Measurements from ENCODE around the gene CCZ1. TPM values are rescaled to one million over a fixed set of nuclear protein-coding genes. Genes with fewer than 3 reads are reported as not detected.

The CCZ1 gene
- total and polyA plus RNA-seq, 10 of the 15 experiments (the other 5 are each of a cell fraction or from before 2014, with no cell fraction given): 26.6 to 109 (median 66.3) TPM

DNA sequence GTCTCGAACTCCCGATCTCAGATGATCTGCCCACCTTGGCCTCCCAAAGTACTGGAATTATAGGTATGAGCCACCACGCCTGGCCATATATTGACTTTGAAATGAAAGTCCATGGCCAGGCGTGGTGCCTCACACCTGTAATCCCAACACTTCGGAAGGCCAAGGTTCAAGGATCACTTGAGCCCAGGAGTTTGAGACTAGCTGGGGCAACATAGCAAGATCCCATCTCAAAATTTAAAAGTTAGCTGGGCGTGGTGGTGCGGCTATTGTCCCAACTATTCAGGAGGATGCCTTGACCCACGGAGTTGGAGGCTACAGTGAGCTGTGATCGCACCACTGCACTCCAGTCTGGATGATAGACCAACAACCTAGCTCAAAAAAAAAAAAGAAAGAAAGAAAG is 6.0 kb upstream of the CCZ1 start:
- no peak for ATAC-seq
- Histone ChIP-seq H3K4me1 (ENCODE audit: control insufficient read depth, insufficient read depth, low read length) (no peaks in the 10 kb centered on the region), H3K9ac (ENCODE audit: control insufficient read depth, insufficient read depth, low read length) (no peak overlapping the region), H3K27ac (ENCODE audit: control insufficient read depth, insufficient read depth) (no peak overlapping the region), H3K36me3 (ENCODE audit: control insufficient read depth in 2 of 2, insufficient read depth in 2 of 2, low read length in 1 of 2) (no peaks in the 10 kb centered on the region), H3K9me3 (replicated peaks; ENCODE audit: control insufficient read depth, insufficient read depth, low read length) (no peaks in the 10 kb centered on the region), H2AFZ (ENCODE audit: control insufficient read depth, low read depth, low read length) (no peak overlapping the region), H3K4me2 (ENCODE audit: control insufficient read depth, insufficient read depth) (no peak overlapping the region), H3K4me3 (no peak overlapping the region), H3K27me3 (replicated peaks in 1 of 2; ENCODE audit: control insufficient read depth in 2 of 2, insufficient read depth in 2 of 2, low read length in 1 of 2) (no peaks in the 10 kb centered on the region), H4K20me1 (ENCODE audit: control insufficient read depth, insufficient read depth) (no peaks in the 10 kb centered on the region), H3K79me2 (ENCODE audit: control insufficient read depth, insufficient read depth, low read length) (no peaks in the 10 kb centered on the region)
- BruUV-seq (replicated peaks): no TSS peak
- DNase-seq (ENCODE audit: low read depth, low spot score): no peak
- SMC1A ChIA-PET (ENCODE audit: uncharacterized antibody, unreplicated experiment): interaction anchor here (0.6 kb wide), 1 partner anchor 807 kb away, joined by 3 read pairs; no protein-coding TSS in a partner anchor
- POLR2A ChIA-PET: interaction anchor here (0.6 kb wide), 1 partner anchor 301 kb away, joined by 3 read pairs; no protein-coding TSS in a partner anchor
- FAIRE-seq: no peak
- RAD21 ChIA-PET (ENCODE audit: unreplicated experiment): interaction anchor here (0.6 kb wide), 1 partner anchor 428 kb away, joined by 4 read pairs; no protein-coding TSS in a partner anchor
- TF ChIP-seq TCF3 (IDR thresholded peaks at IDR 0.05; ENCODE audit: borderline replicate concordance, insufficient read depth, low read depth, low read length): no peak
- TF ChIP-seq ZNF274 (IDR thresholded peaks at IDR 0.05; ENCODE audit: insufficient read depth, insufficient read length): no peak
- TF ChIP-seq, protein P1, sequence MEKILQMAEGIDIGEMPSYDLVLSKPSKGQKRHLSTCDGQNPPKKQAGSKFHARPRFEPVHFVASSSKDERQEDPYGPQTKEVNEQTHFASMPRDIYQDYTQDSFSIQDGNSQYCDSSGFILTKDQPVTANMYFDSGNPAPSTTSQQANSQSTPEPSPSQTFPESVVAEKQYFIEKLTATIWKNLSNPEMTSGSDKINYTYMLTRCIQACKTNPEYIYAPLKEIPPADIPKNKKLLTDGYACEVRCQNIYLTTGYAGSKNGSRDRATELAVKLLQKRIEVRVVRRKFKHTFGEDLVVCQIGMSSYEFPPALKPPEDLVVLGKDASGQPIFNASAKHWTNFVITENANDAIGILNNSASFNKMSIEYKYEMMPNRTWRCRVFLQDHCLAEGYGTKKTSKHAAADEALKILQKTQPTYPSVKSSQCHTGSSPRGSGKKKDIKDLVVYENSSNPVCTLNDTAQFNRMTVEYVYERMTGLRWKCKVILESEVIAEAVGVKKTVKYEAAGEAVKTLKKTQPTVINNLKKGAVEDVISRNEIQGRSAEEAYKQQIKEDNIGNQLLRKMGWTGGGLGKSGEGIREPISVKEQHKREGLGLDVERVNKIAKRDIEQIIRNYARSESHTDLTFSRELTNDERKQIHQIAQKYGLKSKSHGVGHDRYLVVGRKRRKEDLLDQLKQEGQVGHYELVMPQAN (conservative IDR thresholded peaks at IDR 0.05): no peak
- no peak for TF ChIP-seq NRF1 (conservative IDR thresholded peaks at IDR 0.05; ENCODE audit: low read depth, low read length)
- TF ChIP-seq NFYA (IDR thresholded peaks at IDR 0.05; ENCODE audit: borderline replicate concordance, low read depth, low read length): no peak
- TF ChIP-seq TAF1 (IDR thresholded peaks at IDR 0.05; ENCODE audit: borderline replicate concordance, low read depth, low read length): no peak
- TF ChIP-seq, protein P2, sequence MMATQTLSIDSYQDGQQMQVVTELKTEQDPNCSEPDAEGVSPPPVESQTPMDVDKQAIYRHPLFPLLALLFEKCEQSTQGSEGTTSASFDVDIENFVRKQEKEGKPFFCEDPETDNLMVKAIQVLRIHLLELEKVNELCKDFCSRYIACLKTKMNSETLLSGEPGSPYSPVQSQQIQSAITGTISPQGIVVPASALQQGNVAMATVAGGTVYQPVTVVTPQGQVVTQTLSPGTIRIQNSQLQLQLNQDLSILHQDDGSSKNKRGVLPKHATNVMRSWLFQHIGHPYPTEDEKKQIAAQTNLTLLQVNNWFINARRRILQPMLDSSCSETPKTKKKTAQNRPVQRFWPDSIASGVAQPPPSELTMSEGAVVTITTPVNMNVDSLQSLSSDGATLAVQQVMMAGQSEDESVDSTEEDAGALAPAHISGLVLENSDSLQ (IDR thresholded peaks at IDR 0.05): no peak
- TF ChIP-seq, protein P3, sequence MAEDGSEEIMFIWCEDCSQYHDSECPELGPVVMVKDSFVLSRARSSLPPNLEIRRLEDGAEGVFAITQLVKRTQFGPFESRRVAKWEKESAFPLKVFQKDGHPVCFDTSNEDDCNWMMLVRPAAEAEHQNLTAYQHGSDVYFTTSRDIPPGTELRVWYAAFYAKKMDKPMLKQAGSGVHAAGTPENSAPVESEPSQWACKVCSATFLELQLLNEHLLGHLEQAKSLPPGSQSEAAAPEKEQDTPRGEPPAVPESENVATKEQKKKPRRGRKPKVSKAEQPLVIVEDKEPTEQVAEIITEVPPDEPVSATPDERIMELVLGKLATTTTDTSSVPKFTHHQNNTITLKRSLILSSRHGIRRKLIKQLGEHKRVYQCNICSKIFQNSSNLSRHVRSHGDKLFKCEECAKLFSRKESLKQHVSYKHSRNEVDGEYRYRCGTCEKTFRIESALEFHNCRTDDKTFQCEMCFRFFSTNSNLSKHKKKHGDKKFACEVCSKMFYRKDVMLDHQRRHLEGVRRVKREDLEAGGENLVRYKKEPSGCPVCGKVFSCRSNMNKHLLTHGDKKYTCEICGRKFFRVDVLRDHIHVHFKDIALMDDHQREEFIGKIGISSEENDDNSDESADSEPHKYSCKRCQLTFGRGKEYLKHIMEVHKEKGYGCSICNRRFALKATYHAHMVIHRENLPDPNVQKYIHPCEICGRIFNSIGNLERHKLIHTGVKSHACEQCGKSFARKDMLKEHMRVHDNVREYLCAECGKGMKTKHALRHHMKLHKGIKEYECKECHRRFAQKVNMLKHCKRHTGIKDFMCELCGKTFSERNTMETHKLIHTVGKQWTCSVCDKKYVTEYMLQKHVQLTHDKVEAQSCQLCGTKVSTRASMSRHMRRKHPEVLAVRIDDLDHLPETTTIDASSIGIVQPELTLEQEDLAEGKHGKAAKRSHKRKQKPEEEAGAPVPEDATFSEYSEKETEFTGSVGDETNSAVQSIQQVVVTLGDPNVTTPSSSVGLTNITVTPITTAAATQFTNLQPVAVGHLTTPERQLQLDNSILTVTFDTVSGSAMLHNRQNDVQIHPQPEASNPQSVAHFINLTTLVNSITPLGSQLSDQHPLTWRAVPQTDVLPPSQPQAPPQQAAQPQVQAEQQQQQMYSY (CRISPR knock-in tag; IDR thresholded peaks at IDR 0.05): no peak
- TF ChIP-seq NBN (IDR thresholded peaks at IDR 0.05): no peak
- TF ChIP-seq BCL11A (IDR thresholded peaks at IDR 0.05; ENCODE audit: low read depth, low read length): no peak
- CTCF ChIA-PET: no interaction called here
- in situ Hi-C loops (cut with MboI) (no loop called here), intact Hi-C loops (cut with micrococcal nuclease; ENCODE audit: unreplicated experiment) (no loop called here)
- WGBS (ENCODE audit: insufficient coverage, insufficient replicate concordance, low lambda C conversion rate, missing lambda C conversion rate): 60% methylated on average over 9 of the region's 9 CpGs

Measured in GM12878 (cell line).